GM21619 (cell line): ENCODE results near the gene MACROD1.

Experiments used
- ATAC-seq: cut with Tn5 transposase; IDR thresholded peaks from one replicate; pipeline ENCODE4 v1.9.1; 2021; ENCODE audit not compliant: unreplicated experiment

The MACROD1 gene

GRCh38 chr11:64131683-64132190, 34.2 kb downstream of the MACROD1 start:
- no peak for ATAC-seq

DNA sequence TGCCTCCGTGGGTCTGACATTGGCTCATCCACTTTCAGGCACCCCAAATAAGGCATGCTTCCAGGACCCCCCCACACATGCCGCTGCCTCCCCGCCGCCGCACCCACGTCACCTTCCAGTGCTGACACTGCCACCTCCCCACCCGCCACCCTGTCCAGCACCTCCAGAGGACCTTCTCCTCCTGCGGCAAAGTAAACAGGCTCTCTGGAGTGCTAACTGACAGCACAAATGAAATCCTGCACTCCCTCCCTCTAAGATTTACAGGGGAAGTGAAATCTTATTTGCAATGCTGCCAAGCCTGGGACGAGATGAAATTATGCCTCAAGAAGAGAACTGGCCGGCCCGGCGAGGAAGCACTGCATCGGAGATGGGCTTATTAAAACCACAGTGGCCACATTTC, 35.3 kb downstream of the MACROD1 start:
- ATAC-seq: no peak

GRCh38 chr11:64129403-64129802, 36.5 kb downstream of the MACROD1 start:
- no peak for ATAC-seq

DNA sequence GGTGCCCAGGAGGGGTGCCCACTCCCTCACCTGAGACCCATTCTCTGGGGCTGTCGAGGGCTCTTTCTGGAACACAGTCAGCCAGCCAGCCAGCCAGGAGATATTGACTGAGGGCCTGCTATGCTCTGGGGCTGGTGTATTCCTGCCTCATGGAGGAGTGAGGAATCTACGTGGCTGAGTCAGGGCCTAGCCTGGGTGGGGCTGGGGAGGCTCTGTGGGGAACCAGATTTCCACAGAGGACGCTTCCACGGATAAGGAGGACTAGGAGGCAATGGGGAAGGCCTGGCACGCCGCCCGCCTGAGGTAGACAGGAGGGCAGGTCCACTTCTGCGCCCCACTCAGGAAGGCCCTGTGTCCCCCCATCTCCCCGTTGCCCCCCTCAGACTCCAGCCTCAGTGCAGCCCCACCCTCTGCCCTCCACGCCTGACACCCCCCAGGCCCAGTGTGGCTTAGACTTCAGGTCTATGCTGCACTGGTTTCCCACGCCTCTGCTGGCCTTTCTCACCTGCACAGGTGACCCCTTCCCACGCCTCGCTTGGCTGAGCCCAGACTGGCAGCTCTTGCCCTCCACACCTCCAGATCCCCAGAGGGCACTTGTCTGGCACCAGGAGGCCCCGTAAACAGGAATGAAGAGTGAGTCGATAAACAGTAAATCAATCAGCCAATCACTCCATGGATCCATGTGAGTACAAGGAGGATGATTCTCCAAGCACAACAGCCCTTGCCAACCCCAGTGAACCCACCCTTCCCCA, 37.5 kb downstream of the MACROD1 start:
- ATAC-seq: no peak

- ATAC-seq: no peak
Measured at GRCh38 chr11:64127267-64128072, 38.4 kb downstream of the MACROD1 start.

DNA sequence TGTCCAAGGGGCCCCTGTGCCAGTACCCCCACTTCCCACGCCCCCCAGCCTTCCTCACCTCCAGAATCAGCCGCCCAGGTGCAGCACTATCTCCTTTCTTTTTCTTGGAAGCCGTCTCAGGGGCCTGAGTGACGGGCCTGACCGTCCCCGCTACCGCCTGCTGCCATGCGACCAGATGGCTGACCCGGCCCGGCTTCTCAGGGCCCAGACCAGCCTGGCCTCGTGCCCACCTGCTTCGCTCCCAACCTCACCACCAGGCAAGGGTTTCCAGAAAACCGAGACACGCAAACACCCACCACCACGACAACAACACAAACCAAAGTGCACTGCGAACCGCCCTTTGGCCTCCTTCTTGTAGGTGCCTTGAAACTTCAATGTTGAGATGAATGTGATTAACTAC, 39.1 kb downstream of the MACROD1 start:
- no peak for ATAC-seq

GRCh38 chr11:64126371-64126770, 39.5 kb downstream of the MACROD1 start:
- ATAC-seq: no peak

- ATAC-seq: no peak
Measured at GRCh38 chr11:64125676-64126075, 40.2 kb downstream of the MACROD1 start.

DNA sequence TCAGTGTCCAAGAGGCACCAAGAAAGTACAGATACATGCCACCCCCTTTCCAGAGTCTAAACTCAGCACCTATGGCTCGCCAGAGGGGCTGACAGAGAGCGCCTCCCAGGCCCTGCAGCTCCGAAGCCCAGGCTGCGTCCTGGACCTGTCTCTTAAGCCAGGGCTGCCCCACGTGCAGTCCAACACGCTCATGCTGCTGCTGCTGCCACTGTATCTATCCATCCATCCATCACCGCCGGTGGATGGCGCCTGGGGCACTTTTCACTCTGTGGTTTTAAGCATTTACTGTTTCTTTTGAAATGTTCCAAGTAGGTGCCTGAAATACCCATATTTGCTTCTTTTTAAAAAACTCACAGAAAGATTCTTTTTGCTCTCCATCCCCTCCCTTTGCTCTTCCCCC, 41.8 kb downstream of the MACROD1 start:
- ATAC-seq: no peak

DNA sequence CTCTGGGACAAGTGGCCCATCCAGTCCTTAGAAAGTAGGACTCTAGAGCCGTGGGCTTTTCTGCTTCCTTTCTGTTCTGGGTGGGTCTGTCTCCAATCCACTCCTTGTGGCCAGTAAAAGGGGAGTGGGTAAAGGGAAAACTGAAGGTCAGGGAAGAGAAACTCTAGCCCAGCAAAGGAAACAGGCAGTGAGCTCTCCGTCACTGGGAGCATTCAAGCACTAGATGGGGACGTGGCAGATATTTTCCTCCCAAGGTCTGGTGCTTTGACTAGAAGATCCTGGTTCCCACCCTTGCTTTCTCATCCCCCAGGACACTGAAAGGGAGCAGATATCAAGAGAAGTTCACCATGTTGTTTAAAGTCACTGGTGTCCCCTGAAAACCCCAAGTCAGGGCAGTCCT, 42.2 kb downstream of the MACROD1 start:
- ATAC-seq: no peak

DNA sequence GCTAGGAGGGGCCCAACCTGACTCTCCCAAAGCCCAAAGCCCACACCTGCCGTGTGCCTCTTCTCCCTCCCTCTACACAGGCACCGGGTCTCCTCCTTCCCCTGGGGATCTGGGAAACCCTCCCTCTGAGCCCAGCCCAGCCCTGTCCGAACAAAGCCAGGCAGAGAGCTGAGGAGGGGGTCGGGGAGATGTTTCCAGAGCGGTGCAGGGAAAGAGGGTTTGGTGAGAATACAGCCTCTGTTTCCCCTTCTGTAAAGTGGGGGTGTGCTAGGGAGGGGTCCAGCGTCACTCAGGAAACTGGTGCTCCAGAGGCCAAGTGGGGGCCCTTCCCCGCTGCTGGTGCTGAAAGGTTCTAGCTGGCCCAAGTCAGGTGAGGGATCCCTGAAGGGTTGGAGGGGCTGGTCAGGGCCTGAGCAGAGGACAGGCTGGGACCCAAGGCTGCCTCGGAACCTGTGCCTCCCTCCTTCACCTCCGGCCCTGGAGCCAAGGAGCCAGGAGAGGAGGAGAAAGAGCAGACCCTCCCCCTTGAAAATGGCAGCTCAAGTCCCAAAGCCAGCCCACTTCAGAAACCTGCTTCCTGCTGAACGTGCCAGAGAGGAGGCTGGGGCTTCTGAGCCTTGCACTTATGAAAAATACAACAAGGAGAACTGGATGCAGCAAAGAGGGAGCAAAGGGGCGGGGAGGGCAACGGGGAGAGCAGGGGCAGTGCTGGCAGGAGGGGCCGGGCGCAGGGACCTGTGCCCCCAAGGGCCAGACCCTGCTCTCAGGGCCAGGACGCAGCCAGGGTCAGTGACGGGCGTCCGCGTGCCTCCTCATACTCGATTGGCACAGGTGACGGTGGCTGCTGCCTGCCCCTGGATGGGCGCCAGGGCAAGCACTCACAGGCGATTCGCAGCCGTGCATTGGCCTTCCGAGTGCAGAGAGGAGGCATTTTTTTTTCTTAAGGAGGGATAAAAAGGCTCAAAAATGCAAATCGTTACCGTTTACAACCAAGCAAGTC, 43.2 kb downstream of the MACROD1 start:
- no peak for ATAC-seq

GRCh38 chr11:64121663-64122410, 44.1 kb downstream of the MACROD1 start:
- ATAC-seq: no peak

DNA sequence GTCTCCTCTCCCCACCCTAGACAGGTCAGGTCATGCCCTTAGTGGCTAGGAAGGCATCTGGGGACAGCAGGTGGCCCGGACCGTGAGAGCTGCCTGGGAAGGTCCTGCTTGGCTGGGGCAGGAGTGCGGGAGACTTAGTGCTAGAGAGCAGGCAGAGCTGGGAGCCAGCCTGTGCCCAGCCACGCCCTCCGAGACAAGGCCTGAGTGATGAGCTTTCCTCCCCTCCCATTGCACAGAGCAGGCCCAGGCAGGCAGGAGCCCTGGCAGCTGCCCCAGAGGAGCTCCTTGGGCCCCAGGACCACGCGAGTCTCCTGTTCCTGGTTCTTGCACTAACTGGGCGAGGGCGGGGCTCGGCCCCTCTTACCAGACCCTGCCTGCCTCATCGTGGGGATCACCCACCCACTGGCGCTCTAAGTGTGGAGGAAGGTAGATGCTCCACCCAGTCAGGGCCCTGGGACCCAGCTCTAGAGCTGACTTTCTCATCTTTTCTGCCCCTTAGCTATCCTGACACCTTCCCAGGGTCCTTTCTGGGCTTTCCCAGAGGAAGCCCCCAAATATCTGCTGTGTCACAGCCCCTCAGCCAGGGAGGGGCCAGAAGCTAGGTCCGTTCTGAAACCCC, 44.9 kb downstream of the MACROD1 start:
- ATAC-seq: no peak

DNA sequence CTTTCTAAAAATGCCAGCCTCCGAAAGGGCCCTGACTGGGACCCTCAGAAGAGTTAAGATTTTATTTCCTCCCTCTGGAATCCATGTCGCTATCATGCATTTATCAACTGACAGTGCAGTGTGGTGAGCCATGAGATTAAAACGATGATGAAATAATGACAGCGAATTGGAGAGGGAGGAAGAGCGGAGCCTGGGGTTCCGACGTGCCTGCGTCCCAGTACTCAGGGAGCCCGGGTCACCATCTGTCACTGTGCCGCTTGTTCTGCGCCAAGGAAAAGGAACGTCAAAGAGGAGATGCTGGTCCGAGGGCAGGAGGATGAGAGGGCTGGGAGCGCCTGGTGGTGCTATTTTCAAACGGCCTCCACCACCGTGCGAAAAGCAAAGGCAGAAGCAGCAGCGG, 46.2 kb downstream of the MACROD1 start:
- no peak for ATAC-seq

GRCh38 chr11:64118876-64119665, 46.8 kb downstream of the MACROD1 start:
- ATAC-seq: no peak

- no peak for ATAC-seq
Measured at GRCh38 chr11:64117763-64118459, 48.0 kb downstream of the MACROD1 start.

GRCh38 chr11:64115531-64116522, 50.1 kb downstream of the MACROD1 start:
- ATAC-seq: no peak
